Tibial nerve (tissue), 3 donors: ENCODE measurements around the gene CUX1.

Source experiments
- CTCF ChIP-seq, 5 experiments: fragments of 200-600 bp in 3 of 5; fragments of 450-650 bp in 2 of 5; sonication (generic) in 3 of 5; IDR thresholded peaks; one replicate each; pipeline ENCODE4 v1.5.1; 2016 to 2019; ENCODE audit warnings: antibody characterized with exemption in 5 of 5, mild to moderate bottlenecking in 3 of 5, moderate library complexity in 2 of 5
- POLR2A ChIP-seq, 2 donors: fragments of 450-650 bp; IDR thresholded peaks; one replicate each; pipeline ENCODE4 v1.6.1; 2017; ENCODE audit warnings: antibody characterized with exemption in 2 of 2, mild to moderate bottlenecking in 2 of 2, moderate library complexity in 2 of 2

DNA sequence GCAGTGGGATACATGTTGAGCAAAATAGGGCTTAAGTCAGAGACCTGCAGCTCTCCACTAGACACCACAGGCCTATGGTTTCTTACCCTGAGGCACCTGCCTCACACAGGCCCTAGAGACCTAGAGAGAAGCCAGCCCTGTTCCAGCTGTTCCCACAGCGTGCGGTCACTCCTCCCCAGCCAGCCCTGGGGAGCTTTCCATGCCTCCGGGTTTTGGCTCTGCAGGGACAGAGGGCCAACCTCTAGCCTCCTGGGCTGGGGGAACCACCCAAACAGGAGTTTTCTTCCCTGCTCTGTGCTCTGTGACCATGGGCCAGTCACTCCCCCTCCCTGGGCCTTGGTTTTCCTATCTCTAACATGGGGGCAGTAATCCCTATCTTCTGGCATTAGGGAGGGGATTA, 502.2 kb downstream of the CUX1 start:
- TF ChIP-seq CTCF (IDR thresholded peaks at IDR 0.05) = no peak
- TF ChIP-seq POLR2A (IDR thresholded peaks at IDR 0.05) = no peak
